Hematopoietic multipotent progenitor cell treated with erythropoietin and hydrocortisone succinate and interleukin-3 and kit ligand, for 6 days (in vitro differentiated cells): ENCODE measurements around the gene PLCG2.

Source experiments
- DNase-seq: peaks from one replicate; pipeline ENCODE4 v3.0.0-alpha.2; 2015

PLCG2 gene

DNA sequence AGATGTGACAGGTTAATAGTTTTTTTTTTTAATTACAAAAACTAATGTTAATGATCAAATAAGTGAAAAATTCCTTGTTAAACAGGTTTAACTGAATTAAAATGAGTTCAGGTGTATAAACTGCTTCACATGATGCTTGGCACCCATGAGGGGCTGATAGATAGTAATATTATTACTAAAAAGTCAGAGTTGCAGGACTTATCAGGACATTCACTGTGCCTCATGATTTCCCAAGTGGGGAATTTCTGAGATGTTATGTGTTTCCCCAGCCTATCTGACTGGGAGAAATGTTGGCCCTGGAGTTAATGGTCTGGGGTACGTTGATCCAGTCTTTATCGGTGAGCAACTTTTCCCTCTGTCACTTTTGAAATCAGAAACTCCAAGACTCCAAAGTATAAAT lies 102.1 kb downstream of the PLCG2 start:
- no peak for DNase-seq

DNA sequence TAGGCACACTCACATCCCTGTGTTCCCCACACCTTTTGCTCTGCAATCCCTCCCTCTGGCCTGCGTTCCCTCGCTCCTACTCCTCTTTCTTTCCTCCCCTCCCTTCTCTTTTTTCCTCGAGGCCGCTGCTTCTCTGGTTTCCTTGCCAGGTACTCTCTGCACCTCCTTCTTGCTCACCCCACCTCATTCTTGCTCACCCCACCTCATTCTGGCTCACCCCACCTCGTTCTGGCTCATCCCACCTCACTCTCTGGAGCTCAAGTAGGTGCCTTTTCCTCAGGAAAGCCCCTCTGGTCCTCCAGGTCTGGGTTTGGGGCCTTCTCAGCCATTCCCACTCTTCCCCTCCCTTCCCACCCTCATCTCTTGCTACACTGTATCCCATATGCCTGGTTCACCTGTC lies 103.5 kb downstream of the PLCG2 start:
- no peak for DNase-seq

GRCh38 chr16:81883235-81883634 lies 104.1 kb downstream of the PLCG2 start:
- DNase-seq, result no peak

DNA sequence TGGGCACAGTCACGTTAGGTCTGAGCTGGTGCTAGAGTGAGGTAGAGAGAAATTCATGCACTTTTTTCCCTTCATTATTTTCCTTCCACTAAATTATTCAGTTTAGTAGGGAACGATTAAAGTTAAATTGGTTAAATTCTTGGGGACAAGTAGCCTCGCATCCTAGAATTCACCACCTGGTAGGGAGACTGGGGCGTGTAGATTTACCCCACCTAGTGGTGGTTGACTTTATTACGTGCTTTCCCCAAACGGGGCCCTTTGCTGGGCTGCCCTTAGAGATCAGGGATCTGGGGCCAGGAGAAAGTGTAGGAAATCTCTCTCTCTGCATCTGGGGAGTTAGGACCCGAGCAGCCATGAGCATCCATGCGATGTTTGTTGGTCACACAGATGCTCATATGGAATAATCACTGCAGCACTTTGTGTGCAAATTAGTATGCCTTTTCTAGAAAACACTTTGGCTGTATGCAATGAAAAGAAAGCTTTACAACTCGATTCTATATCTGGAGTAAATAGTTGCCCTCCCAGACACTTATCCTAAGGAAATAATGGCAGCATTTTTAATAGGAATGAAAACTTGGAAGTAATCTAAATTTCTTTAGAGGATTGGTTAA lies 107.0 kb downstream of the PLCG2 start:
- peak; percentile 70 for DNase-seq

DNA sequence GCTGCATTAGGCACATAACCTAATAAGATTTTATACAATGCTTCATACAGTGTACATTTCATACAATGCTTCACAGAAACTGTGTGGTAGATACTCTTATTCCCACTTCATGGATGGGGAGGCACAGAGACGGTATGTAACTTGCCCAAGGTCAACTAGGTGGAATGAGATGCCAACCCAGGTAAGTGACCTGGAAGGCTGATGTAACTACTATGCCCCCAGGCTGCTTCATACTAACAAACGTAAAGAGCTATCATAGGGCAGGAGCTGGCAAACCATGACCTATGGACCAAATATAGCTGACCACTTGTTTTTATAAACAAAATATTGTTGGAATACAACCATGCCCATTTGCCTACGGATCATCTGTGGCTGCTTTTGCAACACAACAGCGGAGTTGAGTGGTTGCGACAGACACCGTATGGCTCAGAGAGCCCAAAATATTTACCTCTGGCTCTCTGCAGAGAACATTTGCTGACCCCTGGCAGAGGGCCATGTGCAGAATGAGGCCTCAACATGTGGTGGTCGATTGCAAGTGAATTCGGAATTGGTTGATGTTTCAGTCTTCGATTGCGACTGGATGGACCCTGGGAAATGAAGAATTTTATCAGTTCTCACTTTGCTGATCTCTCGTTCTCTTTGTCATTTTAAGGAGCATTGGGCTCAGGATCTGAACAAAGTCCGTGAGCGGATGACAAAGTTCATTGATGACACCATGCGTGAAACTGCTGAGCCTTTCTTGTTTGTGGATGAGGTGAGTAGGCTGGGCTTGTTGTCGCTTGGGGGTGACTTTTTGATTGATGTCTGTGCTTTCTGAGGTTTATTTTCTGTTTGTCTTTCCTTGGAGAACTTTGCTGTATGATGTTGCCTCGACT lies 109.7 kb downstream of the PLCG2 start:
- no peak for DNase-seq

- DNase-seq, result no peak
Measured at GRCh38 chr16:81891736-81892364, 112.8 kb downstream of the PLCG2 start.

GRCh38 chr16:81894592-81894991 lies 115.5 kb downstream of the PLCG2 start:
- no peak for DNase-seq

DNA sequence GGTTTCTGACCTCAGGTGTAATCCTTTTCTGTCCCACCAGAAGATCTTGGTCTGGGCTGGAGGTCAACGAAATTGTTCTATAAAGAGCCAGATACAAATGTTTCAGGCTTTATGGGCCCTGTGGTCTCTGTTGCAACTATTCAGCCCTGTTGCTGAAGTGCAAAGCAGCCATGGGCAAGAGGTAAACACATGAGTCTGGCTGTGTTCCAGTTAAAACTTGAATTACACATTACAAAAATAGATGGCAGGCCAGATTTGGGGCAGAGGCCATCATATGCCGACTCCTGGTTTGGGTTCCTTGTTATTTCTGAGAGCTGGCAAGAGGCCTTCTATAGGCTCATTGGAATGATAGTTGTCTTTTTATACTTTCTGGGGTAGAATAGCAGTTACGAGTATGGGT lies 117.8 kb downstream of the PLCG2 start:
- DNase-seq, result no peak

DNA sequence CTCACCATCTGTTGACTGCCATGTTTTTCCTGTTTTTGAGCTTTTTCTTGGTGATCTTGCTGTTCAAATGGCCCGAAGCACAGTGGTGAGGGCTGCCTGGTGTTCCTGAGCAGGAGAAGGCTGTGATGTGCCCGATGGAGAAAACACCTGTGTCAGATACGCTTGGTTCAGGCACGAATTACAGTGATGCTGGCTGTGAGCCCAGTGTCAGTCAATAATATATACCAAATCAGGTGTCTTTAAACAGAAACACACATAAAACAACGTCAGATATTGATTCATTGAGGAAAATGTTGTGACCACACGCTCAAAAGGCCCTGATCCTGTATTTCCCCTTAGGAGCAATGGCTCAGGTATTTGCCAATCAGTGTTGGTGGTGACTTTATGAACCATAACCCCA lies 120.5 kb downstream of the PLCG2 start:
- DNase-seq, result no peak

DNA sequence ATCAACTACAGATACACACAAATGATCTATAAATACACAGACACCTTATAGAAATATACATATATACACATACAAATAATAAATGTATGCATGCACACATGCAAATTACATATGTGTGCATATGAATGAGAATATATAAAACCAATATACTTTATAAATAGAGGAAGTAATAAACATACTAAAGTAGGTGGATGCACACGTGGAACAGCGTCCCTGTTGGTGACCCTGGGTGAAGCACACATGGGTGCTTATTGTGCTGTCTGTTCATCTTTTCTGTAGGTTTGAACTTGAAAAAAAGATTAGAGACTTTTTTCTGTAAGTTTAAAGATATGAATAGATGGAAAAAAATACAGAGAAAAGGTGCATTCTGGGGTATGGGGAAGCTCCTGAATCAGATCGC lies 120.9 kb downstream of the PLCG2 start:
- DNase-seq, result no peak

DNA sequence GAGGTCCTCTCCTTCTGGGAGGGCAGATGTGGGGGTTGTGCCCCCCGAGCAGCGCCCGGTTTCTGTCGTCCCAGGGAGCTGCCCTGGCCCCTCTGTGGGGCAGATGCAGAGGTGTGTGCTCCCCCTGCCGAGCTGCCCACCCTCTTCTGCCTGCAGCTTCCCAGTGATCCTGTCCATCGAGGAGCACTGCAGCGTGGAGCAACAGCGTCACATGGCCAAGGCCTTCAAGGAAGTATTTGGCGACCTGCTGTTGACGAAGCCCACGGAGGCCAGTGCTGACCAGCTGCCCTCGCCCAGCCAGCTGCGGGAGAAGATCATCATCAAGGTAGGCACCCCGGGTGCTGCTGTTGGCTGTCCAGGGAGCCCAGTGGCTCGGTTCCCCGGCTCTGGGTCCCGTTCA lies 121.4 kb downstream of the PLCG2 start:
- DNase-seq, result no peak

GRCh38 chr16:81901484-81901883 lies 122.4 kb downstream of the PLCG2 start:
- no peak for DNase-seq

- DNase-seq, result no peak
Measured at GRCh38 chr16:81902025-81902424, 122.9 kb downstream of the PLCG2 start.

- DNase-seq, result no peak
Measured at GRCh38 chr16:81904320-81904719, 125.2 kb downstream of the PLCG2 start.

DNA sequence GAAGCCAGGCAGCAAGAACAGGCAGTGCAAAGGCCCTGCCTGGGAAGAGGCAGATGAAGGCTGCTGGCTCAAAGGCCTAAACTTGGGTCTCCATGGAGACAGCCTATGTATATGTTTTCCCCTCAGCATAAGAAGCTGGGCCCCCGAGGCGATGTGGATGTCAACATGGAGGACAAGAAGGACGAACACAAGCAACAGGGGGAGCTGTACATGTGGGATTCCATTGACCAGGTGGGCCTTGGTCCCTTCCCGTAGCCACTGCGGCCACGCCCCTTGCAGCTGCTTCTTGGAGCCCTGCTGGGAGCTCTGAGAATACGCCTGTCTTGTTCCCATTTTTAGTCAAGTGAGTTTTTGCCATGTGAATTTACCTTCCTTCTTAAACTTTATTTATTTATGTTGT lies 126.2 kb downstream of the PLCG2 start:
- no peak for DNase-seq

DNA sequence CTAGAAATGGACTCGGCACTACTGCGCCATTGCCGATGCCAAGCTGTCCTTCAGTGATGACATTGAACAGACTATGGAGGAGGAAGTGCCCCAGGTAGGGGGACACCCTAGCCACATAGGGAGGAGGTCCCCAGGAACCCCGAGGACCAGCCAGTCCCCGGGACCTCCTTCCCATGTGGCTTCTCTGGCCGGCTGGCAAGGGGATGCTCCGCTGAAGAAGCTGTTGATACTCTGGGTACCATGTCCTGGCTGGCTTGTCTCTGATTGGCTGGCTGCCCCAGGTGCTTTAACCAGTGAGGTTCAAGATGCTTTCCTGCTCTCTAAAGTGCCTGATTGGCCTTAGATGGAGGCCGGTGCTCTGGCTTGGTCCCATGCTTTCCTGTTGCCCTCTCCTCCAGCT lies 128.6 kb downstream of the PLCG2 start:
- no peak for DNase-seq

DNA sequence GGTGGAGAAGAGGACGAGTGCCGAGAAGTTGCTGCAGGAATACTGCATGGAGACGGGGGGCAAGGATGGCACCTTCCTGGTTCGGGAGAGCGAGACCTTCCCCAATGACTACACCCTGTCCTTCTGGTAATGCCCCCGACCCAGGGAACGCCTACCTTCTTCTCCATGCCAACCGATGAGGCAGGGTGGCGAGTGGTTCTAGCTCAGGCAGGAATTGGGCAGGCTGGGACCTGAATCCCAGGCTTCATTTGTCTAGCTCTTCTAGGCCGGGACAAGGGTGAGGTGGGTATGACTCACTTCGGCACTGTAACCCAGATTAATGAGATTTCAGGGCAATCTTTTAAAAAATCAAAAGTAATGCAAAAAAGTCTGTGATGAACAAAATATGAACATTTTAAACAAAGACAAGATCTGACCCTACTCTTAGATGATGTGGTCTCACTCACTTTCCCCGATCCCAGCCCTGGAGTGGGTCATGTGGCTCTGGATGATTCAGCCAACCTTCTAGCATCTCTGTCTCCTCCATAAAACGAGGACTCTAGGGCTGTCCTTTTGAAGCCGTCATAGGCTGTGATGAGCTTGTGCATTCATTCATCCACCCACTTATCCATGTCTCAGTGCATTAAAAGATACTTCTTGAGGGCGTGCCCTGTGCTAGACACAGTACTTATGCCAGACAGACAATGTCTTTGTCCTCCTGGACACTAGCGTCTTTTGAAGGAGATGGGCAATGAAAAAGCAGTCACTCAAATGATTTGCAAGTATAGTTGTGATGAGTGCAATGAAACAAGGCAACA lies 129.6 kb downstream of the PLCG2 start:
- DNase-seq, result no peak

DNA sequence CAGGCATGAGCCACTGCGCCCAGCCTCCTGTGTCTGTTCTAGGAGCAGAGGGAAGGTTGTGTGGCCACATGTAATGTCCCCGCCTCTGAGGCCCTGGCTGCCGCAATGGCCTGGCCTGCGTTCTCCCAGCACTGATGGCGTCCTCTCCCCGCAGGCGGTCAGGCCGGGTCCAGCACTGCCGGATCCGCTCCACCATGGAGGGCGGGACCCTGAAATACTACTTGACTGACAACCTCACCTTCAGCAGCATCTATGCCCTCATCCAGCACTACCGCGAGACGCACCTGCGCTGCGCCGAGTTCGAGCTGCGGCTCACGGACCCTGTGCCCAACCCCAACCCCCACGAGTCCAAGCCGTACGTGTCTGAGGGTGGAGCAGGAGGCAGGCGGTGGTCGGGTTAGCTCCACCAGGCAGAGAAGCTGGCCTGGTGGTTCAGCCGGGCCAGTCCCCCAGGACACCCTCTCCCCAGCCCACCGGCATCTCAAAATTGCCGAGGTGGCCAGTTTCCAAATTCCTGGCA lies 131.3 kb downstream of the PLCG2 start:
- no peak for DNase-seq

GRCh38 chr16:81912395-81912794 lies 133.3 kb downstream of the PLCG2 start:
- no peak for DNase-seq

- no peak for DNase-seq
Measured at GRCh38 chr16:81913222-81913621, 134.1 kb downstream of the PLCG2 start.

GRCh38 chr16:81917375-81917774 lies 138.3 kb downstream of the PLCG2 start:
- DNase-seq, result no peak

GRCh38 chr16:81918927-81919326 lies 139.8 kb downstream of the PLCG2 start:
- no peak for DNase-seq

DNA sequence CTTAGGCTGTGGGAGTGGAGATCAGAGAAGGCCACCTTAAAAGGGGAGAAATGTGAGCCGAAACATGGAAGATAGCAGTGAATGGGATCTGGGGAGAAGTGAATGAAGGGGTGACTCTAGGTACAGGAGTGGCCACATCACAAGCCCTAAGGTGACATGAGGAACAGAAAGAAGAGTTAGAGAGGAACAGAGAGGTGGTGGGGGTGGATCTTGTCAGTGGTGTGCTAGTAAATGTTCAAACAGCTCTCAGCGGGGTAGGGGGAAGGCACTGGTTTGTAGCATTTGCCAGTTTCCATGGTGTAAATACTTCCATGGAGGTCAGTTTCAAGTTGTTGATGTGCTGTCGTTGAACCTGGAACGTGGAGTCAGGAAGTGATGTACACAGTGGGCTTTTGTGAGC lies 141.4 kb downstream of the PLCG2 start:
- DNase-seq, result no peak
